ENCODE data around the gene CDCP2. TPM values are rescaled to one million over a fixed set of nuclear protein-coding genes. Genes with fewer than 3 reads are reported as not detected.
A peak's percentile ranks its signal among the peaks of the same experiment; 100 is the strongest.
"Not testable (repeated sequence)": the region's sequence is repeated elsewhere in the genome, so short reads cannot be mapped to it uniquely, and the experiment has no call there.

CDCP2 gene
- total RNA-seq, 1 donor from 2014 or later, result not detected

DNA sequence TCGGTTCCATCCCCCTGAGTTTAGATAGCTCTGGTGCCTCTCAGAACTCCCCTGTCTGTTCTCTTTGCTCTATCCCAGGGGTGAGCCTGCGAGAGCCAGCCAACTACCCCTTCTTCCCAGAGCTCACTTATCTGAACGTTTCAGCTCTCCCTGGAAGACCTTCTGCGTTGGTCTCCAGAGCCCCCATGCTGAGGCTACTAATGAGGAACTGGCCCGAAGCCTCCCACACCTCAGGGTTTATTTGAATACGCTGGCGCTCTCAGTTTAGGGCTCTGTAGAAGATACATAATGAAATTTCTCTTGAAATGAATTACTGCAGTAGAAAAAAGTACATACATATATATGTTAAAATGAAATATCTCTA is 55.9 kb downstream of the CDCP2 start:
- no peak overlapping the region for H3K4me3 ChIP-seq
- no peak overlapping the region for H3K27ac ChIP-seq
- H3K27me3 ChIP-seq, result no peaks in the 10 kb centered on the region
- DNase-seq (ENCODE audit: extremely low spot score in 2 of 2), result no peak
- intact Hi-C loops (cut with DNase I), result no loop called here
- H3K9me3 ChIP-seq, result no peaks in the 10 kb centered on the region
- no peaks in the 10 kb centered on the region for H3K4me1 ChIP-seq
- TF ChIP-seq POLR2A (IDR thresholded peaks at IDR 0.05) (no peak), CTCF (IDR thresholded peaks at IDR 0.05) (no peak), POLR2AphosphoS5 (IDR thresholded peaks at IDR 0.05; ENCODE audit: insufficient read depth in 1 of 2, low read depth in 1 of 2) (no peak)
- H3K36me3 ChIP-seq, result peaks cover 0 to 5% of the 10 kb centered on the region in 2 donors

- no peak for TF ChIP-seq POLR2AphosphoS5 (IDR thresholded peaks at IDR 0.05; ENCODE audit: insufficient read depth in 1 of 2, low read depth in 1 of 2)
- no peak for TF ChIP-seq POLR2A (IDR thresholded peaks at IDR 0.05)
- TF ChIP-seq CTCF (IDR thresholded peaks at IDR 0.05), result no peak
Measured at GRCh38 chr1:54096227-54096876, 56.4 kb downstream of the CDCP2 start.

DNA sequence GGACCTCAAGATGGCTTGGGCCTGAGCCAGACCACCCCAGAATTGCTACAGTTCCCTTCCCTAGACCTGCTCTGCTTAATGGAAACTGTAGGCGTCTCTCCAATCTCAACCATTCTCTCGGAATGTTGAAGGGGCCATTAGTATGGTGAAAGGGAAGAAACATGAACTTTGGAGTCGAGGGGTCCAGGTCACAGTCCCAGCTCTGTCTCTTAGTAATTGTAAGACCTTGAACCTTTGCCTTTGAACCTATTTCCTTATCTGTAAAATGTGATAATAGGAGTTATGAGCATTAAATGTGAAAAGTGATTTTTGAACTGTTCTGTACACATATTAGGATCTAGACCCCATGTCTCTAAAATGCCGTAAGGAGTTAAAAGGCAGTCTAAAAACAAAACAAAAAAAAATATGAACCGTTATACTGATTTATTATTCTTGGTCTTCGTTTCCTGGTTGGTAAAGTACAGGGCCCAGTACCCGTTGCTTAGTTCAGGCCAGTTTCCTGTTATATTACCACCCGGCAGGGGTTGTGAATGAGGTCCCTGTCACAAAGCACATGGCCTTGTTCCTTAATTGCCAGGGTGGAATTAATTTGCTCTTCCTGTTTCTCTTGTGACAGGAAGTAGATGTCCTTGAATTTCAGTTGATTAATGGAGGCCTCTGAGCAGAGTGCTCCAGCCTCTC is 57.1 kb downstream of the CDCP2 start:
- no peaks in the 10 kb centered on the region for H3K27me3 ChIP-seq
- H3K27ac ChIP-seq, result no peak overlapping the region
- no peaks in the 10 kb centered on the region for H3K4me1 ChIP-seq
- H3K9me3 ChIP-seq, result no peaks in the 10 kb centered on the region
- TF ChIP-seq POLR2A (IDR thresholded peaks at IDR 0.05) (no peak), POLR2AphosphoS5 (IDR thresholded peaks at IDR 0.05; ENCODE audit: insufficient read depth in 1 of 2, low read depth in 1 of 2) (peak in 1 of 2 donors; percentile 89)
- H3K4me3 ChIP-seq, result no peak overlapping the region
- intact Hi-C loops (cut with DNase I), result no loop called here
- peaks cover 0 to 5% of the 10 kb centered on the region in 2 donors for H3K36me3 ChIP-seq
- DNase-seq (ENCODE audit: extremely low spot score in 2 of 2), result no peak

More at GRCh38 chr1:54096227-54096876, 56.4 kb downstream of the CDCP2 start:
- H3K27me3 ChIP-seq, result no peaks in the 10 kb centered on the region
- H3K36me3 ChIP-seq, result peaks cover 0 to 5% of the 10 kb centered on the region in 2 donors
- H3K4me3 ChIP-seq, result no peak overlapping the region
- no peaks in the 10 kb centered on the region for H3K4me1 ChIP-seq
- intact Hi-C loops (cut with DNase I), result no loop called here
- no peak for DNase-seq (ENCODE audit: extremely low spot score in 2 of 2)
- H3K27ac ChIP-seq, result no peak overlapping the region
- no peaks in the 10 kb centered on the region for H3K9me3 ChIP-seq

DNA sequence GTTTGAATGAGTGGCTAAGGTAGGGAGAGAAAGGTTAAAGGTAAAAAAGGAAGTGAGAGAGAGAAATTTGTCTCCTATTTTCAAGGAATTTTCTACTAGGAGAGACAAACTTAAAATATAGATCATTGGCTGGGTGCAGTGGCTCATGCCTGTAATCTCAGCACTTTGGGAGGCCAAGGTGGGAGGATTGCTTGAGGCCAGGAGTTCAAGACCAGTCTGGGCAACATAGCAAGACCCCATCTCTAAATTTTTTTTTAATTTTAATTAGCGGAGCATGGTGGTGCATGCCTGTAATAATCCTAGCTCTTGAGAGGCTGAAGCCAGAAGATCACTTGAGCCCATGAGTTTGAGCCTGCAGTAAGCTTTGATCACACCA is 58.1 kb downstream of the CDCP2 start:
- DNase-seq (ENCODE audit: extremely low spot score in 2 of 2), result not testable (repeated sequence)

DNA sequence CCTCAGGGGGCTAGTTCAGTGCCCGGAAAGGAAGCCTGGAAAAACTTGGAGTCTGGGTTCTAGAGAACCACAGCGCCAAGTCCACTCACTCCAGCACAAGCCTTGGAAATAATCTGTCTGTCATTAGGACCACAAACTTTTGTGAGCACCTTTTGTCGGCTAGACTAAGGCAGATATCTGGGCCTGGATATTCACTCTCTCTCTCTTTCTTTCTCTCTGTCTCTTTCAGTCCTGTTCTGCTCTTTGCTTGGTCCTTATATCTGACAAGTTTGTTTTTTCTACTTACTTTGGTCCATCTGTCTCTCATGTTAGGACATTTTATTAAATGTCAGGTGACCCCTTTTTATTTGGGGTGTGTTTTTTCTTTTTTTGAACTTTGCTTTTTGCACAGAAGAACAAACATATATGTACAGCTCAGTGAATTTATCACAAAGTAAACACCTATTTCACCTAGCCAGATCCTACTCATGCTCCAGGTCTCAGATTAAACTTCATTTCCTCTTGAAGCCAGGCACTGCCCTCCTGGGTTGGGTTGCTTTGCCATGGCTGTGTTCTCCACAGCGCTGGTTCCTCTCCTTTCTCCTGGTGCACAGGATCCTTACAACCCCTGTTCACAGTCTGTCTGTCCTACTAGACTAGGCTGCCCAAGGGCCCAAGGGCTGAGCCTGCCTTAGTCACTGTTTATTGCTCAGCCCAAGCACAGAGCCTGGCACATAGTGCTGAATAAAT is 58.6 kb downstream of the CDCP2 start:
- H3K27me3 ChIP-seq, result no peaks in the 10 kb centered on the region
- peaks cover 0 to 11% of the 10 kb centered on the region in 2 donors for H3K36me3 ChIP-seq
- no peak overlapping the region for H3K4me3 ChIP-seq
- no peaks in the 10 kb centered on the region for H3K4me1 ChIP-seq
- no peak overlapping the region for H3K27ac ChIP-seq
- TF ChIP-seq CTCF (IDR thresholded peaks at IDR 0.05) (no peak), POLR2A (IDR thresholded peaks at IDR 0.05) (no peak), POLR2AphosphoS5 (IDR thresholded peaks at IDR 0.05; ENCODE audit: insufficient read depth in 1 of 2, low read depth in 1 of 2) (no peak)
- H3K9me3 ChIP-seq, result no peaks in the 10 kb centered on the region
- no peak for DNase-seq (ENCODE audit: extremely low spot score in 2 of 2)
- intact Hi-C loops (cut with DNase I), result no loop called here

More for the DNA sequence above, 58.1 kb downstream of the CDCP2 start:
- H3K27ac ChIP-seq; H3K4me3 ChIP-seq; intact Hi-C loops (cut with DNase I); H3K36me3 ChIP-seq; H3K27me3 ChIP-seq; H3K9me3 ChIP-seq; H3K4me1 ChIP-seq: not testable (repeated sequence)
